Left cardiac atrium (tissue), 4 donors: ENCODE measurements around the gene SLC25A24. TPM values are rescaled to one million over a fixed set of nuclear protein-coding genes. Genes with fewer than 3 reads are reported as not detected.
A peak's percentile ranks its signal among the peaks of the same experiment; 100 is the strongest.
"Not testable (repeated sequence)": the region's sequence is repeated elsewhere in the genome, so short reads cannot be mapped to it uniquely, and the experiment has no call there.

ENCODE experiments used
- ATAC-seq, 2 donors: fragments of 200-7000 bp; cut with Tn5 transposase; one replicate each; pipeline ENCODE4 v1.9.1; 2020; ENCODE audit warnings: mild to moderate bottlenecking in 2 of 2, moderate library complexity in 2 of 2
- DNase-seq: peaks from one replicate; pipeline ENCODE4 v3.0.0-alpha.2; 2020
- intact Hi-C, 2 donors: fragments of 100-400 bp; cut with DNase I; formaldehyde crosslinking; loops; one replicate each; pipeline versions ENCODE4 v1.14.1 to v1.15.1; 2022 to 2023
- long read RNA-seq: library from polyadenylated mRNA; unstranded; transcript quantifications from one replicate; pipeline ENCODE4 v2.0.0, GENCODE V29; 2021
- total RNA-seq, 2 donors: library from RNA; stranded (reverse); fragmentation: NEBNext Ultra II Directional; extraction: Animal tissue kit (Norgen Biotek cat#: 25700); gene quantifications; one replicate each; pipeline ENCODE4 v1.2.1, GENCODE V29; 2021
- donor health status: DM: no; HTN: yes; CAD: no.
- donor health status: DM: no; HTN: yes; CAD: no; lungs with severe emphysema.
- donor health status: DM: yes; HTN: yes; CAD: no.
- donor health status: Dilated cardiomyopathy.

Gene SLC25A24
- 10 to 100 TPM; 16.5 to 17.7 TPM for total RNA-seq
- long read RNA-seq, full-length matches to known transcripts: 28 of 33 reads
- long read RNA-seq, partial matches to known transcripts: 2 of 33 reads
- long read RNA-seq, other reads (novel, unspliced or antisense): 3 of 33 reads

DNA sequence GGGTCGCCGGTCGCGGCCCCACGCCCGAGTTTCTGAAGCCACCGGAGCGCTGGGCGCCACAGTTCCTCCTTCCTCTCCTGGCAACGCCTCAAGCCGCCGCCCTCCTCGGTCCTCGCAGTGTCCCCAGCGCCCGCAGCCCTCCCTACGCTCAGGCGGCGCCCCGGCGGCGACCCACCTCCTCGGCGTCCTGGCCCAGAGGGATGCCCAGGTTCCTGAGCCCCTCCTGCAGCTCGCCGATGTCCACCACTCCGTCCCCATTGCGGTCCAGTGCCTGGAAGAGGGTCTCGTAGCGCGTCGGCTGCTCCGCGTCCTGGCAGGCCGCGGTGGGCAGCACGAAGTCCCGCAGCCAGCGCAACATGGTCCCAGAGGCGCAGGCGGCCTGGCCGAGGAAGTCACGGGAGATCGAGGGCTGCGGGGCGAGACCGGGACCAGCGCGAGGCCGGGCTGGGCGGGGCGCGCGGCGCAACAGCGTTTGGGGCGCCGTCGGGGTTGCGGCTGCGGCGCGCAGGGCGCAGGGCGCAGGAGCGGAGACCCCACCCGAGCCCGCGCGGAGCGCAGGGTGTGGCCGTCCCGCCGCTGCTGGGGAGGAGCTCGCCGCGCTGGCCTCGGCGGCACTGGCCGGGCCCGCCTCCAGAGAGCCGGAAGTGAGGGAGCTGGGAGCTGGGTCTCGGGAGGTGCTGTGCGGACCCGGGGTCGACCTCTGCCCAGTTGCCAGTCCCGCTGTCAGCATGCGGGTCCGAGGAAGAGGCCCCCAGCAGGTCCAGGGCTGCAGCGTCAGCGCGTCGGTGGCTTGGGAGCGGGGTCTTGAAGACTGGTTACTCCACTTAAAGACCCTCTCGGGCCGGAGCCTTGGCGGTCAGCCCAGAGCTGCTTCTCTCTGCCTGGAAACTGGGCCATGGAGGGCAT is at the start of gene SLC25A24:
Gene SLC25A24, minus strand, starts transcription at position 563 of the 906 bp plus-strand sequence. Its CDS starts 205 bp downstream, at position 358.
- peak; percentile 99 for ATAC-seq
- peak; percentile 87 for DNase-seq
- intact Hi-C loops: no loop called here

GRCh38 chr1:108243976-108244375 is 43.8 kb upstream of the SLC25A24 start, which contains the start of gene NBPF4:
Gene NBPF4 (minus strand): TSS chr1:108244076. CDS start chr1:108243761, 315 bp downstream.
- intact Hi-C loops, ATAC-seq, DNase-seq: not testable (repeated sequence)

GRCh38 chr1:108239426-108239825 is 39.3 kb upstream of the SLC25A24 start:
- intact Hi-C loops, ATAC-seq, DNase-seq: not testable (repeated sequence)

DNA sequence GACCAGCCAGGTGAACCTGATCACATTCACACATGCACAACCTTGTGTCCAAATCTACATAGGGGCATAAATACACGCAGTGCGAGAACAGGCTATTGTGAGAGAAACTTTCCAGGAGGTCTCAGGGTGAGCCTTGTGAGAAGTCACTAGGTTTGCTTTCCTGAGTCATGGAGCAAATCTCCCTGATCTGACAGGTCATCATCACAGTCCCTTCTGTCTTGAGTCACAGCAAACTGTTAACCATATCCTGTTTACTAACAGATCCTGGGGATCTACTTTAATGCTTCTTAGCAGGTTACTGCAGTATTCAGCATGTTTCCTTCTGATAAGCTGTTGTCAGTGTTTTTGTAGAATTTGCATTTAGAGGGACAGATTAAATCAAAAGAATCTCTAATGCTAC is 35.2 kb upstream of the SLC25A24 start:
- intact Hi-C loops, ATAC-seq, DNase-seq: not testable (repeated sequence)

DNA sequence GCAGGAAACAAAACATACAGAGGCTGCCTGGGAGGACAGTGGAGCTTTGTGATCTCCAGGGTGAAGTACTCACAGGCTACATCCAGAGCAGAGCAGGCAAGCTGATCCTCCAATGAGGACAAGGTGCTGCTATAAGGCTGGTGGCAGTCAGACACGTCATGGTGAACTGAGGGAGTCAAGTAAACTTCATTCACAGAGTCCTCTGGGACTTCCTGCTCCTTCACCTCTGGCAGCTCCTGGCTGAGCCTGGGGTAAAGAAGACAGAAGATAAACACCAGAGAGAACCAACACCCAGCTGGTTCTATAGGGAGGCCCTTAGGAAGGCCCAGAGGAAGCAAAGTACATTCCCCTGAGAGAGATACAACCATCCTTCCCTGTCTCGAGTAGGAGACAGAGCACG is 32.0 kb upstream of the SLC25A24 start:
- intact Hi-C loops, ATAC-seq, DNase-seq: not testable (repeated sequence)

DNA sequence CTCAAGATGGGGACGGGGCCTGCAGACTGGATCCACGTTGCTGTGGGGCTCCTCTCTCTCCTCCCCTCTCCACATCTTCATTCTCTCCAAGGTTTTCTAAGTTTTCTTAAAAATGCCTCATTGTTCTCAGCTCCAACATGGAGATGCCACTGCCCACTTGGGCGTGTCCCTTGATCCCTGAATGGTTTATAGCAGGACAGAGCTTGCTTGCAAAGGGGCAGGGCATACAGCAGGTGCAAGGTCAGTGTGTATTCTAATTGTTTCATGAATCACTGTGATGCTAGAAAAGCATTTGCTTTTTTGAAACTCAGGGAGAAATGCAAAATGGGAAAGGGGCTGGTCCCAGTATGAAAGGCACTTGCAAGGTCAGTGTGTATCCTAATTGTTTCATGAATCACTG is 29.8 kb upstream of the SLC25A24 start:
- intact Hi-C loops, ATAC-seq, DNase-seq: not testable (repeated sequence)

DNA sequence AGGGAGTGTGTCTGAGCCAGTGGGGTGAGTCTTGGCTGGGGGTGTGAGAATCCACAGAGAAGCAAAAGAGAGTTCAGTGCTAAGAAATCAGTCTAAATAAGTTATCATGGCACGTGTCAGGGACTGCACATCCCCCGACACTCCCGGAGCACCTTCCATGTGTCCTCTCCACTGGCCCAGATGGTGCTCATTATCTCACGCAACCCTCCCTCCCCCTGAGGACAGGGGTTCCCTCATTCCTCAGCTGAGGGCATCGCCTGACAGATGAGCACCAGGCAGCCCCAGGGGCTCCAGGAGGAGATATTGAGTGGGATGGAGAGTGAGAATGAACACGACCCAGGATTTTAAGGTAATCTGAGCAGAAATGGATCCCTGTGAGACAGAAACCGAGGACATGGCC is 27.6 kb upstream of the SLC25A24 start:
- ATAC-seq, DNase-seq, intact Hi-C loops: not testable (repeated sequence)

- DNase-seq, intact Hi-C loops, ATAC-seq: not testable (repeated sequence)
Measured at GRCh38 chr1:108226855-108227254, 26.7 kb upstream of the SLC25A24 start.

- ATAC-seq, intact Hi-C loops, DNase-seq: not testable (repeated sequence)
Measured at GRCh38 chr1:108223226-108223625, 23.1 kb upstream of the SLC25A24 start.

DNA sequence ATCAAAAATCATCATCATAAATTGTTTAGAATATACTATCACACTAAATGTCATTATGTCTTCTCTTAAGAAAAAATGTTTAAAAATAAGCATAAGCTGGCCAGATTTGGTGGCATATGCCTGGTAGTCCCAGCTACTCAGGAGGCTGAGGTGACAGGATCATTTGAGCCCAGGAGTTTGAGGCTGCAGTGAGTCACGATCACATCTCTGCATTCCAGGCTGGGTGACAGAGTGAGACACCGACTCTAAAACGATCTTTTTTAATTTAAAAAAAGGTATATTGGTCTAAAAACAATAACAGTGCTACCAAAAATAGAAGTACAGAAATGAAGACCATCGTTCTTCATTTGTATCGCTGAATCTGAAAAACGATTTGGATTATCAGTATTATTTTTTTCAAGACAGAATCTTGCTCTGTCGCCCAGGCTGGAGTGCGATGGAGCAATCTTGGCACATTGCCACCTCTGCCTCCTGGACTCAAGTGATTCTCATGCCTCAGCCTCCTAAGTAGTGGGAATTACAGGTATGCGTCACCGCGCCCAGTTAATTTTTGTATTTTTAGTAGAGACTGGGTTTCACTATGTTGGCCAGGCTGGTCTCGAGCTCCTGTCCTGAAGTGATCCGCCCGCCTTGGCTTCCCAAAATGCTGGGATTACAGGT is 17.5 kb upstream of the SLC25A24 start:
- ATAC-seq, intact Hi-C loops, DNase-seq: not testable (repeated sequence)

GRCh38 chr1:108217007-108217406 is 16.9 kb upstream of the SLC25A24 start:
- intact Hi-C loops, ATAC-seq, DNase-seq: not testable (repeated sequence)

GRCh38 chr1:108216028-108216890 is 16.1 kb upstream of the SLC25A24 start:
- intact Hi-C loops, ATAC-seq: not testable (repeated sequence)

GRCh38 chr1:108214641-108215465 is 14.7 kb upstream of the SLC25A24 start:
- ATAC-seq, intact Hi-C loops, DNase-seq: not testable (repeated sequence)

More at GRCh38 chr1:108216028-108216890, 16.1 kb upstream of the SLC25A24 start:
- not testable (repeated sequence) for DNase-seq

DNA sequence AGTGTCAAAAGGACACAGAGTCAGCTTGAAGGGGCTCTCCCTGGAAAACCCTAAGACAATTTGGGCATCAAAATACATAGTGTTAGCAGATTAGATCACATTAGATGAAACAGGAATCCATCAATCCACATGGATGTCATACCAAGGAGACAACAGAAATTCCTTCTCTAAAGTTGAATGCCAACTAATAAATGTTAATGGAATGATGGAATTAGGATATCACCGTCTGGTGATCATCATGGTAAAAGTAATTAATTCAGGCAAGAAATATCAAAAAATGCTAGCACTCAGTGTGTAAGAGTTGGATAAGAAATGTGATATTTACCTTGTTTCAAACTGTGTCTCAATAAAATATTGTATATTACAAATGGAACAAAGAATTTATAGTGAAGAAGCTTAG is 10.9 kb upstream of the SLC25A24 start:
- intact Hi-C loops: no loop called here
- ATAC-seq (no peak), DNase-seq (no peak)

DNA sequence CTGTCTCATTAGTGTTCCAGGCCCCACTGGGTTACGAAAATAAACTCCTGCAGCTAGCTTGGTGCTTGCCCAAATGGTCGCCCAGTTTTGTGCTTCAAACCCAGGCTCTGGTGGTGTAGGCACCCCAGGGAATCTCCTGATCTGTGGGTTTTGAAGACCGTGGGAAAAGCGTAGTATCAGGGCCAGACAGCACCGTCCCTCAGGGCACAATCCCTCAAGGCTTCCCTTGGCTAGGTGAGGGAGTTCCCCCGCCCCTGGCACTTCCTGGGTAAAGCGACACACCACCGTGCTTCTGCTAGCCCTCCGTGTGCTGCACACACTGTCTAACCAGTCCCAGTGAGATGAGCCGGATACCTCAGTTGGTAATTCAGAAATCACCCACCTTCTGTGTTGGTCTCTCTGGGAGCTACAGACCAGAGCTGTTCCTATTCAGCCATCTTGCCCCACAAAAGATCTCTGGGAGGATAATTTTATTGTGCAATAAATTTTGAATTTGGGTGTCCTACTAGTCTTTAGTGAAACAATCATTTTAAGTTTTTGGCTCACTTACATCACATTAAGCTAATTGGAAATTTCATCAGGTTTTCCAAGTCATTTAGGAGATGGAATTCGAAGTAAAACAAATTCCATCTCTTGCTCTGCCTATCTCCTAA is 9.4 kb upstream of the SLC25A24 start:
- intact Hi-C loops: no loop called here
- DNase-seq (no peak), ATAC-seq (no peak)

- intact Hi-C loops: no loop called here
- no peak for DNase-seq
- ATAC-seq: peak; percentile 18 to 47
Measured at GRCh38 chr1:108208724-108209446, 8.7 kb upstream of the SLC25A24 start.
